GM12865 (cell line): Measurements from ENCODE around the gene UCN3.

Experiments used
- DNase-seq: peaks from one replicate; pipeline ENCODE4 v3.0.0; 2010; ENCODE audit warnings: low read depth
- H3K4me3 ChIP-seq: 2 replicates; pipeline ENCODE4 v1.5.1; 2011; ENCODE audit warnings: mild to moderate bottlenecking, low read depth, low read length, control low read depth
- CTCF ChIP-seq: IDR thresholded peaks from 2 replicates; pipeline ENCODE4 v1.5.1; 2011; ENCODE audit warnings: low read length, control low read depth, low read depth, inconsistent platforms; ENCODE audit not compliant: insufficient read depth; ENCODE audit errors: missing control alignments

UCN3 gene

GRCh38 chr10:5362873-5363272, 1.9 kb upstream of the UCN3 start:
- DNase-seq = no peak
- TF ChIP-seq CTCF = no peak
- H3K4me3 ChIP-seq = no peak overlapping the region

GRCh38 chr10:5364374-5364773, 392 bp upstream of the UCN3 start:
- no peak overlapping the region for H3K4me3 ChIP-seq
- no peak for TF ChIP-seq CTCF
- DNase-seq = no peak

- no peak for TF ChIP-seq CTCF
- DNase-seq = no peak
- no peak overlapping the region for H3K4me3 ChIP-seq
Observed at GRCh38 chr10:5365928-5366327, 1.2 kb downstream of the UCN3 start.

- TF ChIP-seq CTCF = no peak
- H3K4me3 ChIP-seq = no peak overlapping the region
- no peak for DNase-seq
Observed at GRCh38 chr10:5369362-5370158, 4.8 kb downstream of the UCN3 start.

GRCh38 chr10:5370493-5371352, 6.0 kb downstream of the UCN3 start:
- no peak overlapping the region for H3K4me3 ChIP-seq
- no peak for DNase-seq
- no peak for TF ChIP-seq CTCF

- no peak for DNase-seq
- no peak overlapping the region for H3K4me3 ChIP-seq
- TF ChIP-seq CTCF = no peak
Observed at GRCh38 chr10:5373307-5373706, 8.5 kb downstream of the UCN3 start.
